G401 (cell line): ENCODE measurements around the gene CENPW. TPM values are rescaled to one million over a fixed set of nuclear protein-coding genes. Genes with fewer than 3 reads are reported as not detected.

Experiments
- DNase-seq: peaks from one replicate; pipeline ENCODE4 v3.0.0-alpha.2; 2015; ENCODE audit warnings: low spot score
- in situ Hi-C: cut with HindIII; loops from 2 replicates; pipeline ENCODE4 v1.10.0; 2016; ENCODE audit warnings: low sequenced_read_pairs, mixed read lengths
- total RNA-seq: library from RNA; depleted of rRNA; stranded (reverse); fragments of >200 nt; shearing (Covaris generic); gene quantifications from 2 replicates; pipeline ENCODE4 v1.2.3, GENCODE V29; 2014

The CENPW gene
- total RNA-seq, 1 experiment from 2014 or later = 27.8 TPM

DNA sequence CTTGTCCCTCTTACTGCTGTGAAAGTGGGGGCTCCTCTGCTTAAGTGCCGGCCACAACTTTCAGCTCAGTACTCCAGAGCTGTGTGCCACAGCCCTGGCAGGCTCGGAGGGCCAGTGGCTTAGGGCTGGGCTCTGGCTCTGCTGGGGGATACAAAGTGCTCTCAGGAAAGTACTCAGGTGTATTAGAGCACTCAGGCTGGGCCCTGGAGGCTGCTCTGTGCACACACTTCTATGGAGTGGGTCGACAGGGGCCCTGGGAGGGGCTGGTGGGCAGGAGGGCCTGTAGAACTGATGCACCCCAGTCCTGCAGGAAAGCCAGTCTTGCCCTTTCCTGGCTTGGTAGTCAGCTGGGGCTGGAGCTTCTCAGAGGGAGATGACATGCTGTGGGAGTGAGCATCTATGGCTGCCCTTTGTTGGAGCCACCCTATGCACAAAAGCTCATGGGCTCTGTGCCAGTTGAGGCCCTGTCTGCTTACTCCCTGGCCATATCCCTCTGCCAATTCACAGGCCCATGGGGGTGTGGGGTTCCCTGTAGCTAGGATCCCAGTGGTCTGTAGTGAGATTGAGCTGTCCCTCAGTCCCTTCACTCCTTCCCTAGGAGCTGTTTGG is 22.0 kb downstream of the CENPW start:
- in situ Hi-C loops = no loop called here

GRCh38 chr6:126367849-126368248 is 27.9 kb downstream of the CENPW start:
- in situ Hi-C loops = no loop called here
- DNase-seq = no peak

More for the DNA sequence above, 22.0 kb downstream of the CENPW start:
- no peak for DNase-seq

- in situ Hi-C loops = no loop called here
- no peak for DNase-seq
Measured at GRCh38 chr6:126372626-126373025, 32.7 kb downstream of the CENPW start.

- in situ Hi-C loops = no loop called here
- DNase-seq = no peak
Measured at GRCh38 chr6:126373344-126373743, 33.4 kb downstream of the CENPW start.

DNA sequence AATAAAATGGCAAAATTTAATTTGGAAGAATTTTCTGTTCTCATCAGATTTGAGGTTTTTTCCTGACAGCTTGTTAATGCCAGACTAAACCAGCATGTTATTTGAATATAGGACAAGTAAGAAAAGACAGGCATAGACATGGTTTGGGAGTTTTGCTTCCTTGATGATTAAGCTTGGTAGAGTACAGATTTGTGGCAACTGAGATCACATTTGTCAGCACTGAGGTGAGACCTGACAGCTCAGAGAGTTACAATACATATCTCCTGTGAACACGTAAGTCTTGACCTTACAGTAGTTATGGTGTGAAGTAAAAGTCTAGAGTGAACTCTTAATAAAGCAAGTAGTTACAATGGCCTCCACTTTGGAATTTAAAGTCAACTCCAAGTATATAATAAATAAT is 34.5 kb downstream of the CENPW start:
- DNase-seq = no peak
- in situ Hi-C loops = no loop called here

- in situ Hi-C loops = no loop called here
- DNase-seq = no peak
Measured at GRCh38 chr6:126376682-126377081, 36.8 kb downstream of the CENPW start.

- DNase-seq = no peak
- in situ Hi-C loops = no loop called here
Measured at GRCh38 chr6:126377594-126378153, 37.8 kb downstream of the CENPW start.

- no peak for DNase-seq
- in situ Hi-C loops = no loop called here
Measured at GRCh38 chr6:126380072-126380583, 40.2 kb downstream of the CENPW start.

- DNase-seq = no peak
- in situ Hi-C loops = no loop called here
Measured at GRCh38 chr6:126381498-126381897, 41.6 kb downstream of the CENPW start.

GRCh38 chr6:126383203-126383602 is 43.3 kb downstream of the CENPW start:
- DNase-seq = no peak
- in situ Hi-C loops = no loop called here

DNA sequence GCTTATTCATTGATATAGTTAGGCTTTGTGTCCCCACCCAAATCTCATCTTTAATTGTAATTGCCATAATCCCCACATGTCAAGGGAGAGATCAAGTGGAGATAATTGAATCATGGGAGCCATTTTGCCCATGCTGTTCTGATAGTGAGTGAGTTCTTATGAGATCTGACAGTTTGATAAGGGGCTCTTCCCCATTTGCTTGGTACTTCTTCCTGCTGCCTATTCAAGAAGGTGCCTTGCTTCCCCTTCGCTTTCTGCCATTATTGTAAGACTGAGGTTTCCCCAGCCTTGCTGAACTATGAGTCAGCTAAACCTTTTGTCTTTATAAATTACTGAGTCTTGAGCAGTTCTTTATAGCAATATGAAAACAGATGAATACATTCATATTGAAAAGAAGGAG is 45.6 kb downstream of the CENPW start:
- no peak for DNase-seq
- in situ Hi-C loops = no loop called here

- in situ Hi-C loops = no loop called here
- DNase-seq = no peak
Measured at GRCh38 chr6:126388104-126388598, 48.2 kb downstream of the CENPW start.

- in situ Hi-C loops = no loop called here
Measured at GRCh38 chr6:126396131-126396530, 56.2 kb downstream of the CENPW start.

More at GRCh38 chr6:126396131-126396530, 56.2 kb downstream of the CENPW start:
- no peak for DNase-seq
